Measurements from ENCODE around the gene ERICH6B.
"Not testable (repeated sequence)": the region's sequence is repeated elsewhere in the genome, so short reads cannot be mapped to it uniquely, and the experiment has no call there.

The ERICH6B gene

GRCh38 chr13:45615501-45616101 lies at the start of gene ERICH6B:
Gene ERICH6B, minus strand, starts transcription at chr13:45615739. Its CDS starts 18,734 bp downstream, at chr13:45597005.
- peak within 1 kb of the TSS; percentile 30 for H3K4me3 ChIP-seq (ENCODE audit: low read length)

GRCh38 chr13:45662903-45663302 lies 47.4 kb upstream of the ERICH6B start:
- H3K9ac ChIP-seq (ENCODE audit: low read length); H3K36me3 ChIP-seq (ENCODE audit: control insufficient read depth, insufficient read depth, low read length, severe bottlenecking); H3K9me3 ChIP-seq (ENCODE audit: control insufficient read depth, low read length); H3K4me3 ChIP-seq (ENCODE audit: low read length); H3K27me3 ChIP-seq (replicated peaks; ENCODE audit: control insufficient read depth, insufficient read depth, low read length); DNase-seq (ENCODE audit: low read depth): not testable (repeated sequence)
- H3K4me1 ChIP-seq (ENCODE audit: control insufficient read depth, insufficient read depth, low read length), result peaks cover 23% of the 10 kb centered on the region

More at GRCh38 chr13:45615501-45616101, at the start of gene ERICH6B:
- peaks cover 11% of the 10 kb centered on the region for H3K9me3 ChIP-seq (ENCODE audit: control insufficient read depth, low read length)
- peak; percentile 18 for DNase-seq (ENCODE audit: low read depth)
- H3K36me3 ChIP-seq (ENCODE audit: control insufficient read depth, insufficient read depth, low read length, severe bottlenecking), result no peaks in the 10 kb centered on the region
- H3K27me3 ChIP-seq (replicated peaks; ENCODE audit: control insufficient read depth, insufficient read depth, low read length), result peaks cover 64% of the 10 kb centered on the region
- no peak within 1 kb of the TSS for H3K9ac ChIP-seq (ENCODE audit: low read length)
- H3K4me1 ChIP-seq (ENCODE audit: control insufficient read depth, insufficient read depth, low read length), result no peaks in the 10 kb centered on the region

GRCh38 chr13:45662162-45662561 lies 46.6 kb upstream of the ERICH6B start:
- H3K9ac ChIP-seq (ENCODE audit: low read length), result no peak overlapping the region
- H3K27me3 ChIP-seq (replicated peaks; ENCODE audit: control insufficient read depth, insufficient read depth, low read length), result no peaks in the 10 kb centered on the region
- H3K4me1 ChIP-seq (ENCODE audit: control insufficient read depth, insufficient read depth, low read length), result peaks cover 23% of the 10 kb centered on the region
- no peak for DNase-seq (ENCODE audit: low read depth)
- peaks cover 6% of the 10 kb centered on the region for H3K9me3 ChIP-seq (ENCODE audit: control insufficient read depth, low read length)
- H3K4me3 ChIP-seq (ENCODE audit: low read length), result no peak overlapping the region
- no peaks in the 10 kb centered on the region for H3K36me3 ChIP-seq (ENCODE audit: control insufficient read depth, insufficient read depth, low read length, severe bottlenecking)

GRCh38 chr13:45660458-45660857 lies 44.9 kb upstream of the ERICH6B start:
- not testable (repeated sequence) for H3K9ac ChIP-seq (ENCODE audit: low read length); DNase-seq (ENCODE audit: low read depth); H3K27me3 ChIP-seq (replicated peaks; ENCODE audit: control insufficient read depth, insufficient read depth, low read length); H3K9me3 ChIP-seq (ENCODE audit: control insufficient read depth, low read length); H3K36me3 ChIP-seq (ENCODE audit: control insufficient read depth, insufficient read depth, low read length, severe bottlenecking); H3K4me3 ChIP-seq (ENCODE audit: low read length)
- peaks cover 26% of the 10 kb centered on the region for H3K4me1 ChIP-seq (ENCODE audit: control insufficient read depth, insufficient read depth, low read length)

DNA sequence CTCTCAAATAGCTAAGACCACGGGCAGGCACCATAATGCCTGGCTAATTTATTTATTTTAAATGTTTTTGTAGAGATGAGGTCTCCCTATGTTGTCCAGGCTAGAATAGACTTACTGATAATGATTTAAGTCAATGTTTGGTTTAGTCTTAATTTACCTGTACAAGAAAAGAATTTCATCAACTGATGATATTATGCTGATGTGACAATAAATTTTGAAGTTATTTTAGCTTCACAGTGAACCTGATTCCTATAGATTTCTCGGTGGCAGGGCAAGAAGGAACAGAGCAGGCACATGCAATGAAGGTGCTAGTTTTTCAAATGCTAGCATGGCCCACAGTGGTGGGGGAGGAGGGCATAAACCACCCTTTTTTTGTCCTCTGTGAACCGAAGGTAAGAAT lies 44.0 kb upstream of the ERICH6B start:
- Histone ChIP-seq H3K9ac (ENCODE audit: low read length) (no peak overlapping the region), H3K36me3 (ENCODE audit: control insufficient read depth, insufficient read depth, low read length, severe bottlenecking) (no peaks in the 10 kb centered on the region), H3K4me3 (ENCODE audit: low read length) (no peak overlapping the region), H3K27me3 (replicated peaks; ENCODE audit: control insufficient read depth, insufficient read depth, low read length) (no peaks in the 10 kb centered on the region), H3K4me1 (ENCODE audit: control insufficient read depth, insufficient read depth, low read length) (peaks cover 34% of the 10 kb centered on the region), H3K9me3 (ENCODE audit: control insufficient read depth, low read length) (peaks cover 9% of the 10 kb centered on the region)
- DNase-seq (ENCODE audit: low read depth), result no peak

GRCh38 chr13:45658586-45659235 lies 43.2 kb upstream of the ERICH6B start:
- Histone ChIP-seq H3K4me3 (ENCODE audit: low read length) (peak overlapping the region; percentile 16), H3K9ac (ENCODE audit: low read length) (no peak overlapping the region), H3K9me3 (ENCODE audit: control insufficient read depth, low read length) (peaks cover 9% of the 10 kb centered on the region), H3K27me3 (replicated peaks; ENCODE audit: control insufficient read depth, insufficient read depth, low read length) (no peaks in the 10 kb centered on the region), H3K4me1 (ENCODE audit: control insufficient read depth, insufficient read depth, low read length) (peaks cover 34% of the 10 kb centered on the region), H3K36me3 (ENCODE audit: control insufficient read depth, insufficient read depth, low read length, severe bottlenecking) (no peaks in the 10 kb centered on the region)
- DNase-seq (ENCODE audit: low read depth), result peak; percentile 61

DNA sequence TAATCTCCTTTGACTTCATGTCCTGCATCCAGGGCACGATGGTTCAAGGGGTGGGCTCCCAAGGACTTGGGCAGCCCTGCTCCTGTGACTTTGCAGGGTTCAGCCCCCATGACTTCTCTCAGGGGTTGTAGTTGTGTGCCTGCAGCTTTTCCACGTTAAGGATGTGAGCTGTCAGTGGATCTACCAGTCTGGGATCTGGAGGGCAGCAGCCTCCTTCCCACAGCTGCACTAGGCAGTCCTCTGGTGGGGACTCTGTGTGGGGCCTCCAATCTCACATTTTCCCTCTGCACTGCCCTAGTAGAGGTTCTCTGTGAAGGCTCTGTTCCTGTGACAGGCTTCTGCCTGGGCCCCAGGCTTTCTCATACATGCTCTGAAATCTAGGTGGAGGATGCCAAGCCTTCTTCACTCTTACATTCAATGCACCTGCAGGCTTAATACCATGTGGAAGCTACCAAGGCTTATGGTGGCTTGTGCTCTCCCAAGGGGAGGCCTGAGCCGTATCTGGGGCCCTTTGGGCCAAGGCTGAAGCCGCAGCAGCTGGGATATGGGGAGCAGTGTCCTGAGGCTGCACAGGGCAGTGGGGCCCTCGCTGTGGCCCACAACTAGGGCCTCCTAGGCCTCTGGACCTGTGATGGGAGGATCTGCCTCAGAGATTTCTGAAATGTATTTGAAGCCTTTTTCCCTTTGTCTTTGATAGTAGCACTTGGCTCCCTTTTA lies 39.3 kb upstream of the ERICH6B start:
- Histone ChIP-seq H3K36me3 (ENCODE audit: control insufficient read depth, insufficient read depth, low read length, severe bottlenecking) (no peaks in the 10 kb centered on the region), H3K9me3 (ENCODE audit: control insufficient read depth, low read length) (peaks cover 13% of the 10 kb centered on the region), H3K27me3 (replicated peaks; ENCODE audit: control insufficient read depth, insufficient read depth, low read length) (no peaks in the 10 kb centered on the region), H3K4me1 (ENCODE audit: control insufficient read depth, insufficient read depth, low read length) (peaks cover 27% of the 10 kb centered on the region), H3K4me3 (ENCODE audit: low read length) (no peak overlapping the region), H3K9ac (ENCODE audit: low read length) (no peak overlapping the region)
- DNase-seq (ENCODE audit: low read depth), result no peak

DNA sequence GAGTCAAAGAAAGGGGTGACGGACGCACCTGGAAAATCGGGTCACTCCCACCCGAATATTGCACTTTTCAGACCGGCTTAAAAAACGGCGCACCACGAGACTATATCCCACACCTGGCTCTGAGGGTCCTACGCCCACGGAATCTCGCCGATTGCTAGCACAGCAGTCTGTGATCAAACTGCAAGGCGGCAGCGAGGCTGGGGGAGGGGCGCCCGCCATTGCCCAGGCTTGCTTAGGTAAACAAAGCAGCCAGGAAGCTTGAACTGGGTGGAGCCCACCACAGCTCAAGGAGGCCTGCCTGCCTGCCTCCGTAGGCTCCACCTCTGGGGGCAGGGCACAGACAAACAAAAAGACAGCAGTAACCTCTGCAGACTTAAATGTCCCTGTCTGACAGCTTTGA lies 29.7 kb upstream of the ERICH6B start:
- H3K4me1 ChIP-seq (ENCODE audit: control insufficient read depth, insufficient read depth, low read length); H3K9ac ChIP-seq (ENCODE audit: low read length); H3K27me3 ChIP-seq (replicated peaks; ENCODE audit: control insufficient read depth, insufficient read depth, low read length); H3K36me3 ChIP-seq (ENCODE audit: control insufficient read depth, insufficient read depth, low read length, severe bottlenecking); DNase-seq (ENCODE audit: low read depth); H3K4me3 ChIP-seq (ENCODE audit: low read length): not testable (repeated sequence)
- H3K9me3 ChIP-seq (ENCODE audit: control insufficient read depth, low read length), result peaks cover 24% of the 10 kb centered on the region

- H3K4me3 ChIP-seq (ENCODE audit: low read length); H3K4me1 ChIP-seq (ENCODE audit: control insufficient read depth, insufficient read depth, low read length); H3K27me3 ChIP-seq (replicated peaks; ENCODE audit: control insufficient read depth, insufficient read depth, low read length); DNase-seq (ENCODE audit: low read depth); H3K36me3 ChIP-seq (ENCODE audit: control insufficient read depth, insufficient read depth, low read length, severe bottlenecking); H3K9ac ChIP-seq (ENCODE audit: low read length): not testable (repeated sequence)
- peaks cover 24% of the 10 kb centered on the region for H3K9me3 ChIP-seq (ENCODE audit: control insufficient read depth, low read length)
Measured at GRCh38 chr13:45642159-45642558, 26.6 kb upstream of the ERICH6B start.

DNA sequence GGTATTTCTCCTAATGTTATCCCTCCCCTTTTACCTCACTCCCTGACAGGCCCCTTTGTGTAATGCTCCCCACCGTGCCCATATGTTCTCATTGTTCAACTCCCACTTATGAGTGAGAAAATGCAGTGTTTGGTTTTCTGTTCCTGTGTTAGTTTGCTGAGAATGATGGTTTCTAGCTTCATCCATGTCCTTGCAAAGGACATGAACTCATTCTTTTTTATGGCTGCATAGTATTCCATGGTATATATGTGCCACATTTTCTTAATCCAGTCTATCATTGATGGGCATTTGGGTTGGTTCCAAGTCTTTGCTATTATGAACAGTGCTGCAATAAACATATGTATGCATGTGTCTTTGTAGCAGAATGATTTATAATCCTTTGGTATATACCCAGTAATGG lies 19.8 kb upstream of the ERICH6B start:
- not testable (repeated sequence) for H3K9ac ChIP-seq (ENCODE audit: low read length); H3K36me3 ChIP-seq (ENCODE audit: control insufficient read depth, insufficient read depth, low read length, severe bottlenecking); DNase-seq (ENCODE audit: low read depth); H3K4me1 ChIP-seq (ENCODE audit: control insufficient read depth, insufficient read depth, low read length); H3K9me3 ChIP-seq (ENCODE audit: control insufficient read depth, low read length); H3K4me3 ChIP-seq (ENCODE audit: low read length); H3K27me3 ChIP-seq (replicated peaks; ENCODE audit: control insufficient read depth, insufficient read depth, low read length)

- DNase-seq (ENCODE audit: low read depth), result peak; percentile 6
- Histone ChIP-seq H3K4me3 (ENCODE audit: low read length) (no peak overlapping the region), H3K9ac (ENCODE audit: low read length) (no peak overlapping the region), H3K9me3 (ENCODE audit: control insufficient read depth, low read length) (no peaks in the 10 kb centered on the region), H3K4me1 (ENCODE audit: control insufficient read depth, insufficient read depth, low read length) (peaks cover 19% of the 10 kb centered on the region), H3K27me3 (replicated peaks; ENCODE audit: control insufficient read depth, insufficient read depth, low read length) (peaks cover 16% of the 10 kb centered on the region), H3K36me3 (ENCODE audit: control insufficient read depth, insufficient read depth, low read length, severe bottlenecking) (no peaks in the 10 kb centered on the region)
Measured at GRCh38 chr13:45630791-45631190, 15.3 kb upstream of the ERICH6B start.

Data from adipocyte (in vitro differentiated cells).